Esophagus muscularis mucosa (tissue), 4 donors: ENCODE data around the gene EIF5AL1. TPM values are rescaled to one million over a fixed set of nuclear protein-coding genes. Genes with fewer than 3 reads are reported as not detected.
"Not testable (repeated sequence)": the region's sequence is repeated elsewhere in the genome, so short reads cannot be mapped to it uniquely, and the experiment has no call there.

Experiments used
- DNase-seq: peaks from one replicate; pipeline ENCODE4 v3.0.0-alpha.2; 2017; ENCODE audit errors: extremely low spot score
- H3K27ac ChIP-seq, 4 donors: fragments of 200-600 bp; sonication (generic); replicated peaks in 1 of 4; 1 replicate in 3 of 4; 2 replicates in 1 of 4; pipeline ENCODE4 v1.5.1; 2016 to 2019; ENCODE audit warnings: mild to moderate bottlenecking in 1 of 4
- H3K27me3 ChIP-seq, 4 donors: fragments of 200-600 bp; sonication (generic); one replicate each; pipeline versions ENCODE4 v1.5.1 to v1.6.0; 2016 to 2019
- H3K36me3 ChIP-seq, 4 donors: fragments of 200-600 bp; sonication (generic); one replicate each; pipeline ENCODE4 v1.5.1; 2016 to 2019
- H3K4me1 ChIP-seq, 4 donors: fragments of 200-600 bp; sonication (generic); one replicate each; pipeline ENCODE4 v1.5.1; 2016 to 2019
- H3K4me3 ChIP-seq, 4 donors: fragments of 200-600 bp; sonication (generic); 1 replicate in 2 of 4; 2 replicates in 2 of 4; pipeline ENCODE4 v1.5.1; 2016 to 2019; ENCODE audit warnings: mild to moderate bottlenecking in 4 of 4, moderate library complexity in 1 of 4
- H3K9me3 ChIP-seq, 4 donors: fragments of 200-600 bp; sonication (generic); 1 replicate in 3 of 4; 2 replicates in 1 of 4; pipeline ENCODE4 v1.5.1; 2016 to 2019
- CTCF ChIP-seq, 3 experiments: fragments of 200-600 bp in 2 of 3; fragments of 450-650 bp in 1 of 3; sonication (generic) in 2 of 3; IDR thresholded peaks; one replicate each; pipeline ENCODE4 v1.5.1; 2017 to 2019; ENCODE audit warnings: antibody characterized with exemption in 3 of 3, mild to moderate bottlenecking in 2 of 3, moderate library complexity in 1 of 3
- EP300 ChIP-seq: sonication (generic); formaldehyde crosslinking; IDR thresholded peaks from one replicate; pipeline ENCODE4 v1.6.1; 2017; ENCODE audit warnings: antibody characterized with exemption
- POLR2A ChIP-seq: fragments of 450-650 bp; IDR thresholded peaks from one replicate; pipeline ENCODE4 v1.6.1; 2017; ENCODE audit warnings: antibody characterized with exemption, moderate library complexity, mild to moderate bottlenecking, low read depth
- POLR2AphosphoS5 ChIP-seq, 2 donors: sonication (generic); formaldehyde crosslinking; IDR thresholded peaks; one replicate each; pipeline ENCODE4 v1.6.1; 2017; ENCODE audit warnings: antibody characterized with exemption in 2 of 2
- WGBS: methylation state at CpG from one replicate; pipeline ENCODE4 v1.1.5; 2018; 5-methylcytosine and 5-hydroxymethylcytosine counted together
- intact Hi-C: fragments of 100-400 bp; cut with DNase I; formaldehyde crosslinking; loops from one replicate; pipeline ENCODE4 v1.15.1; 2023
- total RNA-seq, 4 donors: library from RNA; depleted of rRNA; stranded (reverse); fragments of >200 nt; gene quantifications; one replicate each; pipeline versions ENCODE4 v1.1.0 to v1.2.1, GENCODE V29; 2016

The EIF5AL1 gene
- under 1 TPM in 3 of 4 donors, not detected in 1; 0.11 to 0.42 (median 0.17) TPM for total RNA-seq

- H3K36me3 ChIP-seq, H3K4me3 ChIP-seq, H3K27ac ChIP-seq, H3K27me3 ChIP-seq, H3K4me1 ChIP-seq, DNase-seq, H3K9me3 ChIP-seq, intact Hi-C loops: not testable (repeated sequence)
- WGBS = 90% methylated on average over 5 of the region's 17 CpGs
Observed at GRCh38 chr10:79511891-79512583, at the start of gene EIF5AL1. Gene EIF5AL1, plus strand, starts transcription at chr10:79512533. Its CDS starts 117 bp downstream, at chr10:79512650.

DNA sequence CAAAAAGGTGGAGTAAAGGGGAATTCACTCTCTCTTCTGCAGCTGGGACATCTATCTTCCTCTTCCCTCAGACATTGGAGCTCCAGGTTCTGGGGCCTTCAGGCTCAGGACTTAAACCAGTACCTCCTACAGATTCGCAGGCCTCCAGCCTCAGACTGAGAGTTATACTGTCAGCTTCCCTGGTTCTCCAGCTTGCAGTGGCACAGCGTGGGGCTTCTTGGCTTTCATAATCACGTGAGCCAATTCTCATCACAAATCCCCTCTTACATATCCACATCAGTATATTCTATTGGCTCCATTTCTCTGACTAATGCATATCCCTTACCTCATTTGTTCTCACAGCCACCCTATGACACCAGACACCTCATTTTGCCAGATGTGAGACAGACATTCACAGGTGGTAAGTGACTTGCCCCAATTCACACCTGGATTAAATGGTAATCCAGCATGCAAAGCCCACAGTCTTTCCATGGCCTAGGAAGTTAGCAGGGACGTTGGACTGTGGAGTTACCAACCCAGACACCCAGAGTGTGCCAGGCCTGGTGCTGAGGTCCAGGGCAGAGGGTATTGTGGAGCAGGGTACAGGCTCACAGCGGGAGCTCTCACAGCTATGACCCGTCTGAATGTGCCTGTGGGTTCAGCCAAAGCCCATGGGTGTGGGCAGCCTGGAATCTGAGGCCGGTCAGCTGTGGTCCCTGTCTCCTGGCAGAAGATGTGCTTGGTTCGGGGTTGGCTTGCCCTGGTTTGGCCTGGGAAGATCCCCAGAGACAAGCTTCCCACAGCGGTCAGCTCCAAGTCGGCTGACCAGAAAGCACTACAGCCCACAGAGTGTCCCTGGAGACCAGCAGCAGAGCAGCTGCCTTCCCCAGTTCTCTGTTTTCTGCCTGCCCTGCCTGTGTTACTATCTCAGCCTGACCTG is 48.5 kb upstream of the EIF5AL1 start:
- intact Hi-C loops = no loop called here
- H3K4me3 ChIP-seq = no peak overlapping the region
- no peaks in the 10 kb centered on the region for H3K9me3 ChIP-seq
- H3K4me1 ChIP-seq = peaks cover 13 to 32% (median 19%) of the 10 kb centered on the region in 4 donors
- no peak for DNase-seq
- no peak for TF ChIP-seq CTCF (IDR thresholded peaks at IDR 0.05)
- no peak for TF ChIP-seq POLR2A
- no peak for TF ChIP-seq EP300
- TF ChIP-seq POLR2AphosphoS5 (IDR thresholded peaks at IDR 0.05) = no peak
- H3K36me3 ChIP-seq = no peaks in the 10 kb centered on the region
- 95% methylated on average over 7 of the region's 10 CpGs for WGBS
- H3K27ac ChIP-seq = no peak overlapping the region
- H3K27me3 ChIP-seq = no peaks in the 10 kb centered on the region

- WGBS = 93% methylated on average over 3 of the region's 3 CpGs
- Histone ChIP-seq H3K4me3 (no peak overlapping the region), H3K36me3 (no peaks in the 10 kb centered on the region), H3K27ac (no peak overlapping the region), H3K27me3 (no peaks in the 10 kb centered on the region), H3K9me3 (no peaks in the 10 kb centered on the region), H3K4me1 (peaks cover 13 to 32% (median 19%) of the 10 kb centered on the region in 4 donors)
- intact Hi-C loops = no loop called here
- DNase-seq = no peak
- TF ChIP-seq POLR2AphosphoS5 (IDR thresholded peaks at IDR 0.05) = no peak
- no peak for TF ChIP-seq EP300
- TF ChIP-seq POLR2A = no peak
- TF ChIP-seq CTCF (IDR thresholded peaks at IDR 0.05) = no peak
Observed at GRCh38 chr10:79465341-79465740, 47.0 kb upstream of the EIF5AL1 start.

DNA sequence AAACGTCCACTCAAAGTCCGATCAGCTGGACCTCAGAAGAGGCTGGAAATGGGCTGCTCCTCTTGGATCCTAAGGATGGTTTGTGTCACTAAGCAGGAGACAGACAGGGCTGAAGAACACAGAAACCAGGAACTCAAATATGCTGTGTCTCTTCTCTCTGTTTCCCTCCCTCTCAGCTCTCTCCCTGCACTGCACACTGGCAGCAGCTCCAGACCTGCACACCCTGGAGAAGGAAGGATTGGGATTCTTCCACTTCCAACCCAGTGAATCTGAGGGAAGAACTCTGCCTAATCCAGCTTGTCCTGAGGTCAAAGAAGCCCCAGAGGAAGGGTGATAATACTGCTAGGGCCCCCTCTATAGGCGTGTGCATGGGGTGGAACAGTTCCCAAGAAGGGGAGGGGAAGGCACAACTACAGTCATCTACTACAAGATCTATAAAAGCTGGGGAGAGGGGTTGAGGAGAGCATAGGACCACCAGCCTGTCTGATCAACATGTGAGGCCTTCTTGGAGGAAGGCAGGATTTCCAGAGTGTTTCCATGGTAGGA is 44.2 kb upstream of the EIF5AL1 start:
- Histone ChIP-seq H3K27me3 (no peaks in the 10 kb centered on the region), H3K27ac (peak overlapping the region; percentile 20 to 63 (median 34)), H3K4me3 (no peak overlapping the region), H3K9me3 (no peaks in the 10 kb centered on the region), H3K36me3 (no peaks in the 10 kb centered on the region), H3K4me1 (peaks cover 13 to 38% (median 26%) of the 10 kb centered on the region in 4 donors)
- DNase-seq = no peak
- 83% methylated on average over 3 of the region's 3 CpGs for WGBS
- no peak for TF ChIP-seq CTCF (IDR thresholded peaks at IDR 0.05)
- TF ChIP-seq EP300 = no peak
- TF ChIP-seq POLR2AphosphoS5 (IDR thresholded peaks at IDR 0.05) = no peak
- TF ChIP-seq POLR2A = no peak
- intact Hi-C loops = loop anchor here (1.0 kb wide), 1 partner anchor 94 kb away; no protein-coding TSS in a partner anchor
